ENCODE results near the gene SRC. TPM values are rescaled to one million over a fixed set of nuclear protein-coding genes. Genes with fewer than 3 reads are reported as not detected.

The SRC gene
- total and polyA plus RNA-seq, 3 donors from 2014 or later = 90.3 to 179 (median 143) TPM

- no peak for DNase-seq
- no peaks in the 10 kb centered on the region for H3K27me3 ChIP-seq
- WGBS, 2 donors = 80 to 90% methylated on average over 6 of the region's 6 CpGs
- H3K36me3 ChIP-seq (ENCODE audit: low read depth, missing control alignments) = no peaks in the 10 kb centered on the region
- peaks cover 48% of the 10 kb centered on the region for H3K4me1 ChIP-seq
- no peak overlapping the region for H3K4me3 ChIP-seq
- no peak overlapping the region for H3K27ac ChIP-seq
- no peak for TF ChIP-seq POLR2A (IDR thresholded peaks at IDR 0.05)
- TF ChIP-seq, protein P1, sequence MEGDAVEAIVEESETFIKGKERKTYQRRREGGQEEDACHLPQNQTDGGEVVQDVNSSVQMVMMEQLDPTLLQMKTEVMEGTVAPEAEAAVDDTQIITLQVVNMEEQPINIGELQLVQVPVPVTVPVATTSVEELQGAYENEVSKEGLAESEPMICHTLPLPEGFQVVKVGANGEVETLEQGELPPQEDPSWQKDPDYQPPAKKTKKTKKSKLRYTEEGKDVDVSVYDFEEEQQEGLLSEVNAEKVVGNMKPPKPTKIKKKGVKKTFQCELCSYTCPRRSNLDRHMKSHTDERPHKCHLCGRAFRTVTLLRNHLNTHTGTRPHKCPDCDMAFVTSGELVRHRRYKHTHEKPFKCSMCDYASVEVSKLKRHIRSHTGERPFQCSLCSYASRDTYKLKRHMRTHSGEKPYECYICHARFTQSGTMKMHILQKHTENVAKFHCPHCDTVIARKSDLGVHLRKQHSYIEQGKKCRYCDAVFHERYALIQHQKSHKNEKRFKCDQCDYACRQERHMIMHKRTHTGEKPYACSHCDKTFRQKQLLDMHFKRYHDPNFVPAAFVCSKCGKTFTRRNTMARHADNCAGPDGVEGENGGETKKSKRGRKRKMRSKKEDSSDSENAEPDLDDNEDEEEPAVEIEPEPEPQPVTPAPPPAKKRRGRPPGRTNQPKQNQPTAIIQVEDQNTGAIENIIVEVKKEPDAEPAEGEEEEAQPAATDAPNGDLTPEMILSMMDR (IDR thresholded peaks at IDR 0.05) = no peak
- no peaks in the 10 kb centered on the region for H3K9me3 ChIP-seq
- intact Hi-C loops (cut with DNase I; ENCODE audit: low total_unique reads) = no loop called here
Measured at GRCh38 chr20:37360391-37361115, 14.6 kb downstream of the SRC start.

DNA sequence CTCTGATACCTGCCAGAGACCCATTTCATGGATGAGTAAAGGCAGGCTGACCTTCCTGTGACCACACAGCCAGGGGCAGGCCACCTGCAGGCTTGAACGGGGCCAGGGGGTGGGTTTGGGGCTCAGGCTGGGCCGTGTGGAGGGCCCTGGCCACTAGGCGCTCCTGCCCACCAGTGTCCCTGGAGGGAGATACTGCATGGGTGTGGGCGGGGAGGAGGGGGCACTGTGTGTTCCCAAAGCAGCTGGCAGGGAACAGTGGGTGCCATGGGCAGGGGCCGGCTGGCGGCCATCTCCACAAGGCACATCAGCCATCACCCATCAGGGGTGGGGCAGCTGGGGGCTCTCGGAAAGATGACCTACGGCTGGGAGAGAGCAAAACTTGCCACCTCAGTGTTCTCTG lies 15.4 kb downstream of the SRC start:
- no peaks in the 10 kb centered on the region for H3K9me3 ChIP-seq
- H3K4me1 ChIP-seq = peaks cover 44% of the 10 kb centered on the region
- no peaks in the 10 kb centered on the region for H3K36me3 ChIP-seq (ENCODE audit: low read depth, missing control alignments)
- H3K27ac ChIP-seq = no peak overlapping the region
- TF ChIP-seq, protein P1 (IDR thresholded peaks at IDR 0.05) = no peak
- TF ChIP-seq POLR2A (IDR thresholded peaks at IDR 0.05) = no peak
- intact Hi-C loops (cut with DNase I; ENCODE audit: low total_unique reads) = no loop called here
- H3K4me3 ChIP-seq = no peak overlapping the region
- H3K27me3 ChIP-seq = no peaks in the 10 kb centered on the region
- 50 to 78% methylated on average over 4 to 8 of the region's 8 CpGs for WGBS, 2 donors
- no peak for DNase-seq

GRCh38 chr20:37362231-37362792 lies 16.4 kb downstream of the SRC start:
- TF ChIP-seq, protein P1 (IDR thresholded peaks at IDR 0.05) = no peak
- no peak for TF ChIP-seq POLR2A (IDR thresholded peaks at IDR 0.05)
- Histone ChIP-seq H3K4me1 (peaks cover 36% of the 10 kb centered on the region), H3K4me3 (no peak overlapping the region), H3K27me3 (no peaks in the 10 kb centered on the region), H3K36me3 (ENCODE audit: low read depth, missing control alignments) (no peaks in the 10 kb centered on the region), H3K27ac (peak overlapping the region in 1 of 2 donors; percentile 18), H3K9me3 (no peaks in the 10 kb centered on the region)
- intact Hi-C loops (cut with DNase I; ENCODE audit: low total_unique reads) = no loop called here
- WGBS, 2 donors = 69 to 73% methylated on average over 10 of the region's 10 CpGs
- DNase-seq = no peak

DNA sequence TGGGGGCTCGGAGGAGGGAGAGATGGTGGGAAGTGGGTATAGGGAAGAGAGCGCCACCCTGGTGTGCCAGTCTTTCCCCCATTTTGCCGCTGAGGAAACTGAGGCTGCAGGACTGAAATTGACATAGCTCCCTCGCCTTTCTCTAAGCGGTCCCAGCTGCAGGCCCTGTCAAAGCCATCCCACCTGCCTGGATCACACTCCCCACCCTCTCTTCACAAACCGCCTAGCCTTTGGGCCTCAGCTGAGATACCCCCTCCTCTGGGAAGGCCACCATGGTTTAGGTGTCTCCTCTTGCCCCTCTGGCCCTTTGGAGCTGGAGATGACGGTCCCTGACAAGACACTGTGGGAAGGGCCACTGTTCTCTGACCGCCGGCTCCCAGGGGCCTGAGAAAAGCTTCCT lies 16.9 kb downstream of the SRC start:
- Histone ChIP-seq H3K9me3 (no peaks in the 10 kb centered on the region), H3K4me1 (peaks cover 36% of the 10 kb centered on the region), H3K27ac (peak overlapping the region in 1 of 2 donors; percentile 18), H3K27me3 (no peaks in the 10 kb centered on the region), H3K36me3 (ENCODE audit: low read depth, missing control alignments) (no peaks in the 10 kb centered on the region), H3K4me3 (no peak overlapping the region)
- intact Hi-C loops (cut with DNase I; ENCODE audit: low total_unique reads) = no loop called here
- DNase-seq = no peak
- 91 to 98% methylated on average over 8 to 9 of the region's 9 CpGs for WGBS, 2 donors
- no peak for TF ChIP-seq POLR2A (IDR thresholded peaks at IDR 0.05)
- TF ChIP-seq, protein P1 (IDR thresholded peaks at IDR 0.05) = no peak
